Endothelial cell (in vitro differentiated cells): ENCODE measurements around the gene REN. TPM values are rescaled to one million over a fixed set of nuclear protein-coding genes. Genes with fewer than 3 reads are reported as not detected.

ENCODE experiments used
- DNase-seq: peaks from one replicate; pipeline ENCODE4 v3.0.0; 2021; ENCODE audit warnings: low spot score
- H3K27ac Mint-ChIP-seq: one replicate; pipeline ENCODE4 v1.8.0; 2021; ENCODE audit warnings: mixed read lengths, inconsistent platforms; ENCODE audit not compliant: unreplicated experiment
- H3K27me3 Mint-ChIP-seq: one replicate; pipeline ENCODE4 v1.8.0; 2021; ENCODE audit warnings: mild to moderate bottlenecking, moderate library complexity, mixed read lengths, inconsistent platforms; ENCODE audit not compliant: unreplicated experiment
- H3K36me3 Mint-ChIP-seq: one replicate; pipeline ENCODE4 v1.8.0; 2021; ENCODE audit warnings: mild to moderate bottlenecking, low read depth, mixed read lengths, inconsistent platforms; ENCODE audit not compliant: unreplicated experiment
- H3K4me1 Mint-ChIP-seq: one replicate; pipeline ENCODE4 v1.8.0; 2021; ENCODE audit warnings: mild to moderate bottlenecking, mixed read lengths, inconsistent platforms; ENCODE audit not compliant: unreplicated experiment
- H3K4me3 Mint-ChIP-seq: one replicate; pipeline ENCODE4 v1.8.0; 2021; ENCODE audit warnings: mild to moderate bottlenecking, mixed read lengths, inconsistent platforms; ENCODE audit not compliant: unreplicated experiment
- H3K9me3 Mint-ChIP-seq: one replicate; pipeline ENCODE4 v1.8.0; 2021; ENCODE audit warnings: mixed read lengths, inconsistent platforms; ENCODE audit not compliant: unreplicated experiment
- CTCF ChIP-seq: fragments of 200-600 bp; sonication (generic); IDR thresholded peaks from one replicate; pipeline ENCODE4 v1.5.0; 2021; ENCODE audit warnings: antibody characterized with exemption; ENCODE audit not compliant: unreplicated experiment
- total RNA-seq: library from RNA; stranded (reverse); fragmentation: NEBNext Ultra II Directional; extraction: Animal tissue kit (Norgen Biotek cat#: 25700); gene quantifications from one replicate; pipeline ENCODE4 v1.2.1, GENCODE V29; 2021; ENCODE audit not compliant: unreplicated experiment

REN gene
- total RNA-seq, 1 donor from 2014 or later: not detected

GRCh38 chr1:204147406-204148383, 18.4 kb downstream of the REN start:
- H3K4me3 Mint-ChIP-seq: no peak overlapping the region
- no peak for DNase-seq
- peaks cover 15% of the 10 kb centered on the region for H3K27me3 Mint-ChIP-seq
- H3K4me1 Mint-ChIP-seq: peaks cover 10% of the 10 kb centered on the region
- H3K27ac Mint-ChIP-seq: no peak overlapping the region
- H3K36me3 Mint-ChIP-seq: no peaks in the 10 kb centered on the region
- TF ChIP-seq CTCF: no peak
- no peaks in the 10 kb centered on the region for H3K9me3 Mint-ChIP-seq

- Mint-ChIP-seq H3K27ac (no peak overlapping the region), H3K36me3 (no peaks in the 10 kb centered on the region), H3K27me3 (peaks cover 18% of the 10 kb centered on the region), H3K4me1 (peaks cover 10% of the 10 kb centered on the region), H3K4me3 (no peak overlapping the region), H3K9me3 (no peaks in the 10 kb centered on the region)
- DNase-seq: no peak
- TF ChIP-seq CTCF: no peak
These were observed 19.2 kb downstream of the REN start for GRCh38 chr1:204146965-204147364.

- peaks cover 18% of the 10 kb centered on the region for H3K27me3 Mint-ChIP-seq
- H3K4me3 Mint-ChIP-seq: no peak overlapping the region
- H3K27ac Mint-ChIP-seq: no peak overlapping the region
- H3K36me3 Mint-ChIP-seq: peaks cover 5% of the 10 kb centered on the region
- no peak for DNase-seq
- TF ChIP-seq CTCF: no peak
- H3K9me3 Mint-ChIP-seq: no peaks in the 10 kb centered on the region
- peaks cover 10% of the 10 kb centered on the region for H3K4me1 Mint-ChIP-seq
These were observed 19.8 kb downstream of the REN start for GRCh38 chr1:204146309-204146708.

- no peak overlapping the region for H3K4me3 Mint-ChIP-seq
- no peak for TF ChIP-seq CTCF
- H3K4me1 Mint-ChIP-seq: peaks cover 10% of the 10 kb centered on the region
- H3K27ac Mint-ChIP-seq: no peak overlapping the region
- H3K36me3 Mint-ChIP-seq: peaks cover 8% of the 10 kb centered on the region
- H3K27me3 Mint-ChIP-seq: peaks cover 12% of the 10 kb centered on the region
- DNase-seq: no peak
- no peaks in the 10 kb centered on the region for H3K9me3 Mint-ChIP-seq
These were observed 21.1 kb downstream of the REN start for GRCh38 chr1:204145033-204145504.
